Heart right ventricle (tissue), 16 donors: ENCODE measurements around the gene CD151. TPM values are rescaled to one million over a fixed set of nuclear protein-coding genes. Genes with fewer than 3 reads are reported as not detected.
A peak's percentile ranks its signal among the peaks of the same experiment; 100 is the strongest.

ENCODE experiments used
- ATAC-seq, 8 donors: fragments of 200-7000 bp; cut with Tn5 transposase; one replicate each; pipeline ENCODE4 v1.9.1; 2020; ENCODE audit warnings: mild to moderate bottlenecking in 8 of 8, moderate library complexity in 8 of 8, moderate number of reproducible peaks in 1 of 8
- DNase-seq, 2 donors: peaks; one replicate each; pipeline ENCODE4 v3.0.0-alpha.2; 2020
- H3K27ac ChIP-seq, 10 donors: fragments of 200-600 bp; sonication (generic) in 2 of 10; one replicate each; pipeline versions ENCODE4 v1.5.0 to v1.8.0; 2020 to 2022; ENCODE audit warnings: mild to moderate bottlenecking in 3 of 10
- H3K27me3 ChIP-seq, 7 donors: fragments of 200-600 bp; one replicate each; pipeline ENCODE4 v1.8.0; 2021 to 2022; ENCODE audit warnings: mild to moderate bottlenecking in 2 of 7
- H3K36me3 ChIP-seq, 9 donors: fragments of 200-600 bp; sonication (generic) in 1 of 9; one replicate each; pipeline versions ENCODE4 v1.5.0 to v1.8.0; 2020 to 2022; ENCODE audit warnings: mild to moderate bottlenecking in 2 of 9
- H3K4me1 ChIP-seq, 9 donors: fragments of 200-600 bp; sonication (generic) in 1 of 9; one replicate each; pipeline versions ENCODE4 v1.5.0 to v1.8.0; 2020 to 2022; ENCODE audit warnings: mild to moderate bottlenecking in 4 of 9
- H3K4me3 ChIP-seq, 10 donors: fragments of 200-600 bp; sonication (generic) in 2 of 10; one replicate each; pipeline versions ENCODE4 v1.5.0 to v1.8.0; 2020 to 2022; ENCODE audit warnings: mild to moderate bottlenecking in 7 of 10, moderate library complexity in 2 of 10
- H3K9me3 ChIP-seq, 11 donors: fragments of 200-600 bp in 10 of 11; sonication (generic) in 2 of 11; one replicate each; pipeline versions ENCODE4 v1.5.0 to v1.8.0; 2013 to 2022; ENCODE audit warnings: mild to moderate bottlenecking in 2 of 11, control low read depth in 1 of 11, moderate library complexity in 1 of 11
- WGBS, 2 donors: extraction: QIAGEN DNeasy Blood & Tissue Kit; methylation state at CpG; one replicate each; pipeline ENCODE4 v1.1.7; 2013; ENCODE audit warnings: inconsistent platforms in 1 of 2; 5-methylcytosine and 5-hydroxymethylcytosine counted together
- intact Hi-C, 10 donors: fragments of 100-400 bp; cut with DNase I; formaldehyde crosslinking; loops; one replicate each; pipeline versions ENCODE4 v1.11.1 to v1.14.2; 2022
- polyA plus RNA-seq, 2 donors: library from polyadenylated mRNA; stranded (reverse); fragments of 200-250 nt; gene quantifications; one replicate each; pipeline ENCODE4 v1.2.3, GENCODE V29; 2013
- total RNA-seq, 10 donors: library from RNA; stranded (reverse); fragmentation: NEBNext Ultra II Directional in 3 of 10; extraction: Animal tissue kit (Norgen Biotek cat#: 25700) in 3 of 10; gene quantifications; one replicate each; pipeline versions ENCODE4 v1.2.1 to v1.2.4, GENCODE V29; 2021 to 2023
- TF ChIP-seq, protein P1 (sequence below), 9 donors: fragments of 200-600 bp; sonication (generic) in 2 of 9; IDR thresholded peaks; one replicate each; pipeline versions ENCODE4 v1.5.0 to v1.8.0; 2021 to 2022; ENCODE audit warnings: antibody characterized with exemption in 9 of 9, mild to moderate bottlenecking in 5 of 9, moderate library complexity in 1 of 9
- donor health status: Arrhythmogenic right ventricular cardiomyopathy.
- donor health status: ischemic (EF 13 %, LVEDD 7.1; RV severe dilation, severe dysfunction).
- donor health status: healthy with polysubstance abuse.
- donor health status: DM: no; HTN: yes; CAD: no.
- donor health status: DM: no; HTN: no; CAD: no.
- donor health status: ischemic (EF 25% LVEDD 6.9; RV normal size, moderate dysfunction).
- donor health status: ischemic (EF 25% LVEDD 5.7; RV mildly dilated, moderate dysfunction).
- donor health status: healthy.
- donor health status: DM: yes; HTN: yes; CAD: no.
- donor health status: Ischemic cardiomyopathy.
- donor health status: ischemic (EF 35%, LVEDD 5.7; RV mildly dilated, moderate dysfunction).
- donor health status: nonischemic (EF 11% LVEDD 7.7; RV severe dilation, severe dysfunction).
- donor health status: DM: yes; HTN: yes; CAD: no.
- donor health status: PGD.
- donor health status: ischemic (EF 29% LVEDD 5.4; RV normal size, mild dysfunction).
- donor health status: nonischemic (EF 23%, LVEDD 6.1; RV moderate dilation, normal function).

The CD151 gene
- total and polyA plus RNA-seq, 12 donors = 286 to 684 (median 466) TPM

DNA sequence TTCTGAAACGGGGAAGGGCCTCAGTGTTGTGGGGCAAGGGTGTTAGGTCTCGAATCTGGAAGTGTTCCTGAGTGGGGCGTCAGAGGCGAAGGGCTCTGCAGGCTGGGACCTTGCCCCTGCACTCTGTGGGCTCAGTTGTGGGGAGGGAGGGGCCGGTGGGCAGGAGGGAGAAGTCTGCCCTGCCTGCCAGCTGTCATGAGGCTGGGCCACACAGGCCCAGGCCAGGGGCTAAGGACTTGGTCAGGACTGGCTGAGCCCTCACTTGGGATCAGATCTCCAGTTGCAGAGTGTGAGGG is 4.9 kb upstream of the CD151 start, which contains the start of gene CRACR2B:
TSS of gene CRACR2B (plus strand) at position 23 of the 296 bp plus-strand sequence. CDS start 689 bp downstream, outside the sequence.
- ATAC-seq (no peak), DNase-seq (no peak)
- H3K27me3 ChIP-seq = peaks cover 0 to 64% (median 0%) of the 10 kb centered on the region in 7 donors
- intact Hi-C loops = no loop called here
- H3K9me3 ChIP-seq = no peaks in the 10 kb centered on the region
- TF ChIP-seq, protein P1, sequence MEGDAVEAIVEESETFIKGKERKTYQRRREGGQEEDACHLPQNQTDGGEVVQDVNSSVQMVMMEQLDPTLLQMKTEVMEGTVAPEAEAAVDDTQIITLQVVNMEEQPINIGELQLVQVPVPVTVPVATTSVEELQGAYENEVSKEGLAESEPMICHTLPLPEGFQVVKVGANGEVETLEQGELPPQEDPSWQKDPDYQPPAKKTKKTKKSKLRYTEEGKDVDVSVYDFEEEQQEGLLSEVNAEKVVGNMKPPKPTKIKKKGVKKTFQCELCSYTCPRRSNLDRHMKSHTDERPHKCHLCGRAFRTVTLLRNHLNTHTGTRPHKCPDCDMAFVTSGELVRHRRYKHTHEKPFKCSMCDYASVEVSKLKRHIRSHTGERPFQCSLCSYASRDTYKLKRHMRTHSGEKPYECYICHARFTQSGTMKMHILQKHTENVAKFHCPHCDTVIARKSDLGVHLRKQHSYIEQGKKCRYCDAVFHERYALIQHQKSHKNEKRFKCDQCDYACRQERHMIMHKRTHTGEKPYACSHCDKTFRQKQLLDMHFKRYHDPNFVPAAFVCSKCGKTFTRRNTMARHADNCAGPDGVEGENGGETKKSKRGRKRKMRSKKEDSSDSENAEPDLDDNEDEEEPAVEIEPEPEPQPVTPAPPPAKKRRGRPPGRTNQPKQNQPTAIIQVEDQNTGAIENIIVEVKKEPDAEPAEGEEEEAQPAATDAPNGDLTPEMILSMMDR (IDR thresholded peaks at IDR 0.05) = no peak
- H3K4me1 ChIP-seq = peaks cover 35 to 86% (median 65%) of the 10 kb centered on the region in 9 donors
- peaks cover 0 to 32% (median 19%) of the 10 kb centered on the region in 9 donors for H3K36me3 ChIP-seq
- peak within 1 kb of the TSS; percentile 24 to 69 (median 58) for H3K4me3 ChIP-seq
- peak within 1 kb of the TSS; percentile 72 to 90 (median 86) for H3K27ac ChIP-seq
- WGBS, 2 donors = 41 to 49% methylated on average over 5 of the region's 5 CpGs

DNA sequence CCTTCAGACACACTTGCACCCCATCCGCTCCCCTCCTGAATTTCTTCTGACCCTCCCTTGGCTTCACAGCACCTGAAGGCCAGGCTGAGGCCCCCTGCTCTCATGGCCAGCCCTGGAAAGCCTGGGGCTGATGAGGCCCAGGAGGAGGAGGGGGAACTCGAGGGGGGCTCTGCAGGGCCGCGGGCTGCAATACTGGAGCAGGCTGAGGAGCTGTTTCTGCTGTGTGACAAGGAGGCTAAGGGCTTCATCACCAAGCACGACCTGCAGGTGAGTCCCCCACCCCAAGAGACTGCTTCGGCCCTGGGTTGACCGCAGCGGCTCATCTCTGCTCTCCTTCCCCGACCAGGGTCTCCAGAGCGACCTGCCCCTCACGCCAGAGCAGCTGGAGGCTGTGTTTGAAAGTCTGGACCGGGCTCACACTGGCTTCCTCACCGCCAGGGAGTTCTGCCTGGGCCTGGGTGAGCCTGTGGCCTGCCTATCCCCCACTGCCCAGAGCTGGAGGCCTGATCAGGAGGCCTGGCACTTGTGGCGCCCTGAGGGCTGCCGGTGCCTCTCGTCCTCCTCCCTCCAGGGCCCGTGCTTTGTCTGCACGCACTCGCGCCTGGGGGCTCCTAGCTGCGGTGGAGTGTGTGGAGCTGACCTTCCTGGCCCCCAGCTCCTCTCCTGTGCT is 4.1 kb upstream of the CD151 start:
- no peak for ATAC-seq
- DNase-seq = peak in 1 of 2 donors; percentile 43
- TF ChIP-seq, protein P1 (IDR thresholded peaks at IDR 0.05) = no peak
- Histone ChIP-seq H3K27me3 (peaks cover 0 to 64% (median 0%) of the 10 kb centered on the region in 7 donors), H3K4me3 (peak overlapping the region in 9 of 10 donors; percentile 31 to 69 (median 52)), H3K4me1 (peaks cover 37 to 82% (median 66%) of the 10 kb centered on the region in 9 donors), H3K36me3 (peaks cover 0 to 24% (median 16%) of the 10 kb centered on the region in 9 donors), H3K27ac (peak overlapping the region; percentile 58 to 90 (median 86)), H3K9me3 (no peaks in the 10 kb centered on the region)
- 55 to 56% methylated on average over 21 of the region's 21 CpGs for WGBS, 2 donors
- intact Hi-C loops = no loop called here

DNA sequence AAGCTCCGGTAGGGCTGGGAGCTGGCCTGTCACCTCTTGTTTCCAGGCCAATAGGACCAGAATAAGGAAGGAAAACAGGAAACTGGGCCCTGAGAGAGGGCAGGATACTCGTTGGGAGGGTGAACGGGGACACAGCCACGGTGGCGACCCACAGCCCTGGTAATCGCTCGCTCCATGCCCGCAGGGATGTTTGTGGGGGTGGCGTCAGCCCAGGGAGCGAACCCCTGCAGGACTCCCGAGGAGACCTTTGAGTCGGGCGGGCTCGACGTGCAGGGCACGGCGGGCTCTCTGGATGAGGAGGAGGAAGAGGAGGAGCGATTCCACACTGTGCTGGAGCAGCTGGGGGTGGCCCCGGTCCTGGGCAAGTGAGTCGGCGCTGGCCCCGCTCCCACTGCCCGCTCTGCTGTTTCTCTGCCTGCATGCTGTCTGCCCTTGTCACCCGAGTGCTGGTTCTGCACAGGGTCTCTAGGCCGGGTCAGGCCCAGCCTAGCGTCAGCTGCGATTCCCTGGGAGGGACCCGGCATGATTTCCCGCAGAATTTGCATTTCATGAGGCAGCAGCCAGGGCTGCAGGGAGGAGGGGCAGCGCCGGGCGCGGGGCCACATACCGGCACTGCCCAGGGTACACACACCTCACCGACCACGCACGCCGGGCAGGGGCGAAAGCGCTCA is 3.4 kb upstream of the CD151 start:
- H3K9me3 ChIP-seq = no peaks in the 10 kb centered on the region
- TF ChIP-seq, protein P1 (IDR thresholded peaks at IDR 0.05) = no peak
- peaks cover 41 to 87% (median 73%) of the 10 kb centered on the region in 9 donors for H3K4me1 ChIP-seq
- peak overlapping the region; percentile 3 to 69 (median 48) for H3K4me3 ChIP-seq
- DNase-seq = peak in 1 of 2 donors; percentile 65
- peak overlapping the region; percentile 58 to 90 (median 86) for H3K27ac ChIP-seq
- peak; percentile 3 to 52 (median 16) for ATAC-seq
- intact Hi-C loops = no loop called here
- 19 to 22% methylated on average over 40 of the region's 40 CpGs for WGBS, 2 donors
- peaks cover 0 to 64% (median 0%) of the 10 kb centered on the region in 7 donors for H3K27me3 ChIP-seq
- peaks cover 0 to 17% (median 9%) of the 10 kb centered on the region in 9 donors for H3K36me3 ChIP-seq

DNA sequence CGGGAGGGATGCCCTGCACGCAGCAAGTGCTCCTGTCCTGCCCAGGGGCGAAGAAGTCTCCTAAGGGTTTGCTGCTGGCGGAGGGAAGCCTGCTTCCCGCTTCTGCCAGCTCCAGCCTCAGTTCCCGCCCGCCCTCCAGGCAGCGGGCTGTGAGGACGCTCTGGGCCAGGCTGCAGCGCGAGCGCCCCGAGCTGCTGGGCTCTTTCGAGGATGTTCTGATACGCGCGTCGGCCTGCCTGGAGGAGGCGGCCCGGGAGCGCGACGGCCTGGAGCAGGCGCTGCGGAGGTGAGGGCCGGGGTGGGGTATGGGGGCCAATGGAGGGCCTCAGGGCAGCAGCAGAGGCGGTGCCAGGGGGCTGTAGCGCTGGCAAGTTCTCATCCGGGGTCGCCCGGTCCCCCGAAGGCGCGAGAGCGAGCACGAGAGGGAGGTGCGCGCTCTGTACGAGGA is 2.9 kb upstream of the CD151 start:
- H3K9me3 ChIP-seq = no peaks in the 10 kb centered on the region
- H3K27me3 ChIP-seq = peaks cover 0 to 64% (median 0%) of the 10 kb centered on the region in 7 donors
- TF ChIP-seq, protein P1 (IDR thresholded peaks at IDR 0.05) = no peak
- H3K4me1 ChIP-seq = peaks cover 41 to 89% (median 78%) of the 10 kb centered on the region in 9 donors
- no peak for DNase-seq
- peak overlapping the region in 9 of 10 donors; percentile 61 to 90 (median 87) for H3K27ac ChIP-seq
- intact Hi-C loops = no loop called here
- H3K36me3 ChIP-seq = peaks cover 0 to 11% (median 4%) of the 10 kb centered on the region in 9 donors
- no peak for ATAC-seq
- H3K4me3 ChIP-seq = peak overlapping the region; percentile 3 to 69 (median 48)
- WGBS, 2 donors = 5 to 8% methylated on average over 39 of the region's 39 CpGs
